HepG2 (cell line): ENCODE results near the gene MARS1. TPM values are rescaled to one million over a fixed set of nuclear protein-coding genes. Genes with fewer than 3 reads are reported as not detected.
"Not testable (repeated sequence)": the region's sequence is repeated elsewhere in the genome, so short reads cannot be mapped to it uniquely, and the experiment has no call there.

Experiments
- ATAC-seq: fragments of 200-7000 bp; cut with Tn5 transposase; 3 replicates; pipeline ENCODE4 v1.9.1; 2020; ENCODE audit warnings: mild to moderate bottlenecking, moderate library complexity
- BruUV-seq: library from RNA; stranded (reverse); fragments of 400-500 nt; replicated peaks from 2 replicates; lab custom pipeline; 2021; lab: Mats Ljungman, UMichigan
- CTCF ChIA-PET: fragments of 300-600 bp; formaldehyde crosslinking; extraction: SDS; loops from one replicate; lab custom pipeline; 2021; ENCODE audit warnings: low total read pairs, inconsistent platforms, low intra/inter-chr PET ratio; lab: Yijun Ruan, JAX
- POLR2A ChIA-PET: fragments of 350-600 bp; sonication (Branson Sonifier 250); formaldehyde crosslinking; loops from one replicate; lab custom pipeline; 2020; ENCODE audit warnings: antibody characterized with exemption, inconsistent platforms; lab: Yijun Ruan, JAX
- DNase-seq: peaks from one replicate; pipeline ENCODE4 v3.0.0-alpha.2; 2015; ENCODE audit warnings: low spot score
- FAIRE-seq: peaks from 3 replicates; lab custom pipeline; 2011; peaks lifted over from hg19 to GRCh38; lab: Jason Lieb, UNC
- H2AFZ ChIP-seq: one replicate; pipeline ENCODE4 v1.6.1; 2011; ENCODE audit warnings: low read length, inconsistent platforms
- H3K27ac ChIP-seq: fragments of 300-600 bp; 3 replicates; pipeline ENCODE4 v1.8.0; 2011; ENCODE audit warnings: mixed run types, mild to moderate bottlenecking, mixed read lengths, low read length, inconsistent platforms; ENCODE audit not compliant: insufficient read depth; ENCODE audit errors: extremely low read length
- H3K27me3 ChIP-seq, 2 experiments: fragments of 200-600 bp in 1 of 2; 2 replicates in 1 of 2; 3 replicates in 1 of 2; pipeline versions ENCODE4 v1.6.0 to v1.8.0; 2011; ENCODE audit warnings: low read length in 2 of 2, mild to moderate bottlenecking in 2 of 2, moderate library complexity in 2 of 2, inconsistent platforms in 1 of 2; ENCODE audit not compliant: insufficient read depth in 2 of 2, control insufficient read depth in 1 of 2
- H3K36me3 ChIP-seq, 2 experiments: fragments of 200-600 bp in 1 of 2; replicated peaks in 1 of 2; 2 replicates in 1 of 2; 3 replicates in 1 of 2; pipeline versions ENCODE4 v1.5.1 to v1.8.0; 2011; ENCODE audit warnings: low read length in 2 of 2, inconsistent platforms in 1 of 2; ENCODE audit not compliant: insufficient read depth in 2 of 2, control insufficient read depth in 1 of 2
- H3K4me1 ChIP-seq: 2 replicates; pipeline ENCODE4 v1.5.1; 2012; ENCODE audit warnings: low read length, inconsistent platforms; ENCODE audit not compliant: insufficient read depth
- H3K4me2 ChIP-seq: 2 replicates; pipeline ENCODE4 v1.6.0; 2011; ENCODE audit warnings: low read depth, low read length, inconsistent platforms
- H3K4me3 ChIP-seq, 3 experiments: fragments of 200-600 bp in 1 of 3; sonication (generic), shearing (Covaris generic) in 1 of 3; replicated peaks in 1 of 3; 2 replicates each; pipeline ENCODE4 v1.5.1; 2011 to 2016; ENCODE audit warnings: low read length in 3 of 3, inconsistent platforms in 2 of 3, low read depth in 2 of 3, mild to moderate bottlenecking in 2 of 3, control low read depth in 1 of 3, mixed read lengths in 1 of 3; ENCODE audit not compliant: insufficient read depth in 1 of 3
- H3K79me2 ChIP-seq: one replicate; pipeline ENCODE4 v1.6.1; 2011; ENCODE audit warnings: low read length, inconsistent platforms; ENCODE audit not compliant: insufficient read depth
- H3K9ac ChIP-seq: 2 replicates; pipeline ENCODE4 v1.6.0; 2011; ENCODE audit warnings: mild to moderate bottlenecking, low read depth, low read length, inconsistent platforms; ENCODE audit not compliant: insufficient read depth
- H3K9me3 ChIP-seq: 2 replicates; pipeline ENCODE4 v1.5.1; 2012; ENCODE audit warnings: mild to moderate bottlenecking, low read length
- H4K20me1 ChIP-seq: 2 replicates; pipeline ENCODE4 v1.6.0; 2011; ENCODE audit warnings: inconsistent platforms, mild to moderate bottlenecking, low read length, moderate library complexity; ENCODE audit not compliant: insufficient read depth
- ARNT ChIP-seq: fragments of 450-650 bp; IDR thresholded peaks from 2 replicates; pipeline ENCODE4 v1.6.1; 2017
- GFI1 ChIP-seq: sonication (generic); formaldehyde crosslinking; IDR thresholded peaks from 2 replicates; pipeline ENCODE4 v1.5.0; 2020; ENCODE audit warnings: missing genetic modification reagents, mild to moderate bottlenecking, borderline replicate concordance
- ZBTB46 ChIP-seq: sonication (generic); formaldehyde crosslinking; IDR thresholded peaks from 2 replicates; pipeline ENCODE4 v1.4.0; 2020; ENCODE audit warnings: mild to moderate bottlenecking, missing genetic modification reagents, borderline replicate concordance
- ZNF121 ChIP-seq: sonication (generic); formaldehyde crosslinking; IDR thresholded peaks from 2 replicates; pipeline ENCODE4 v1.5.0; 2020; ENCODE audit warnings: mild to moderate bottlenecking, missing genetic modification reagents
- ZNF30 ChIP-seq: sonication (generic); formaldehyde crosslinking; IDR thresholded peaks from 2 replicates; pipeline ENCODE4 v1.5.0; 2020; ENCODE audit warnings: mild to moderate bottlenecking, missing genetic modification reagents
- ZNF782 ChIP-seq: sonication (generic); formaldehyde crosslinking; IDR thresholded peaks from 2 replicates; pipeline ENCODE4 v1.4.0; 2020; ENCODE audit warnings: missing genetic modification reagents, mild to moderate bottlenecking, borderline replicate concordance
- ZNF883 ChIP-seq: sonication (generic); formaldehyde crosslinking; IDR thresholded peaks from 2 replicates; pipeline ENCODE4 v1.5.1; 2020; ENCODE audit warnings: mild to moderate bottlenecking, missing genetic modification reagents; ENCODE audit errors: not compliant biosample characterization
- WGBS: methylation state at CpG from one replicate; pipeline ENCODE4 v1.1.6; 2017; ENCODE audit warnings: low lambda C conversion rate; 5-methylcytosine and 5-hydroxymethylcytosine counted together
- in situ Hi-C: cut with HindIII; loops from 2 replicates; pipeline ENCODE4 v1.10.0; 2017; ENCODE audit warnings: low pct_unique_long_range_greater_than_20kb; ENCODE audit not compliant: extremely low pct_ligation_motif_present
- intact Hi-C: fragments of 100-400 bp; cut with micrococcal nuclease; formaldehyde crosslinking; loops from one replicate; pipeline ENCODE4 v1.10.0; 2022; ENCODE audit not compliant: unreplicated experiment
- polyA plus RNA-seq, 8 experiments: library from polyadenylated mRNA; depleted of rRNA in 3 of 8; stranded (reverse) in 7 of 8; unstranded in 1 of 8; fragments of >200 nt; fragmentation: Illumina TruSeq in 4 of 8; extraction: Trizol in 4 of 8; gene quantifications; 2 replicates each; pipeline versions ENCODE4 v1.2.1 to v1.2.3, GENCODE V29; 2011 to 2016; ENCODE audit warnings: low read depth in 4 of 8, missing spikeins in 1 of 8, mixed read lengths in 1 of 8; ENCODE audit not compliant: insufficient read depth in 1 of 8
- total RNA-seq, 5 experiments: library from RNA; depleted of rRNA; stranded (reverse); fragments of >200 nt; fragmentation: Illumina TruSeq; extraction: Trizol; gene quantifications; 2 replicates each; pipeline ENCODE4 v1.2.3, GENCODE V29; 2016; ENCODE audit warnings: low read depth in 1 of 5

The MARS1 gene
- total and polyA plus RNA-seq, 2 of the 13 experiments (the other 11 are each of a cell fraction or from before 2014, with no cell fraction given) = 115 to 181 TPM

GRCh38 chr12:57439762-57440266 is 48.1 kb upstream of the MARS1 start:
- TF ChIP-seq GFI1 (no peak), ZNF121 (CRISPR knock-in tag) (0 out of 2 replicates have a peak, but pooled peaks have one; percentile 13), ARNT (no peak), ZBTB46 (CRISPR knock-in tag) (no peak), ZNF782 (CRISPR knock-in tag) (no peak), ZNF883 (CRISPR knock-in tag) (no peak), ZNF30 (CRISPR knock-in tag) (no peak)
- TF ChIP-seq, all 625 proteins: peak for 1
- Histone ChIP-seq H3K4me2 (no peak overlapping the region), H2AFZ (no peak overlapping the region), H3K36me3 (no peaks in the 10 kb centered on the region), H3K9me3 (no peaks in the 10 kb centered on the region), H3K9ac (no peak overlapping the region), H3K4me1 (peaks cover 14% of the 10 kb centered on the region), H3K4me3 (no peak overlapping the region), H3K27ac (no peak overlapping the region), H3K79me2 (no peaks in the 10 kb centered on the region), H4K20me1 (no peaks in the 10 kb centered on the region), H3K27me3 (no peaks in the 10 kb centered on the region)
- DNase-seq = no peak
- POLR2A ChIA-PET = interaction anchor here (1.1 kb wide), 1 partner anchor 10 kb away, joined by 3 read pairs; no protein-coding TSS in a partner anchor
- no TSS peak for BruUV-seq
- in situ Hi-C loops = no loop called here
- CTCF ChIA-PET = no interaction called here
- intact Hi-C loops = no loop called here
- no peak for FAIRE-seq
- WGBS = 81% methylated on average over 4 of the region's 4 CpGs
- ATAC-seq = no peak

GRCh38 chr12:57441393-57441792 is 46.5 kb upstream of the MARS1 start:
- DNase-seq, H3K9me3 ChIP-seq, FAIRE-seq, ATAC-seq, H3K27me3 ChIP-seq, H3K4me3 ChIP-seq, H3K27ac ChIP-seq, BruUV-seq, H3K36me3 ChIP-seq, H3K79me2 ChIP-seq, H3K9ac ChIP-seq, intact Hi-C loops, in situ Hi-C loops, CTCF ChIA-PET, H3K4me2 ChIP-seq, H3K4me1 ChIP-seq, H4K20me1 ChIP-seq, H2AFZ ChIP-seq: not testable (repeated sequence)
- POLR2A ChIA-PET = interaction anchor here (1.4 kb wide), 1 partner anchor 11 kb away, joined by 4 read pairs; no protein-coding TSS in a partner anchor
- 90% methylated on average over 2 of the region's 2 CpGs for WGBS
